ENCODE measurements around the gene SENP7.

- TF ChIP-seq CTCF (IDR thresholded peaks at IDR 0.05) (no peak), POLR2A (IDR thresholded peaks at IDR 0.05) (no peak)
These were observed 129.8 kb downstream of the SENP7 start for GRCh38 chr3:101383156-101383575.

Data from Peyer's patch (tissue), 4 donors.